DLD1 (cell line): Measurements from ENCODE around the gene GPR84.

Experiments used
- in situ Hi-C: cut with HindIII; loops from 2 replicates; pipeline ENCODE4 v1.10.0; 2017; ENCODE audit warnings: low sequenced_read_pairs

Gene GPR84

GRCh38 chr12:54375259-54375579 is 10.9 kb upstream of the GPR84 start:
- in situ Hi-C loops, result no loop called here

GRCh38 chr12:54374562-54375258 is 10.4 kb upstream of the GPR84 start:
- in situ Hi-C loops, result loop anchor here (25.0 kb wide), 1 partner anchor 162 kb away; no protein-coding TSS in a partner anchor

- in situ Hi-C loops, result loop anchor here (25.0 kb wide), 1 partner anchor 162 kb away; no protein-coding TSS in a partner anchor
Observed at GRCh38 chr12:54373649-54374561, 9.6 kb upstream of the GPR84 start.

GRCh38 chr12:54372113-54372806 is 8.0 kb upstream of the GPR84 start:
- in situ Hi-C loops, result loop anchor here (25.0 kb wide), 1 partner anchor 160 kb away; no protein-coding TSS in a partner anchor

- in situ Hi-C loops, result loop anchor here (25.0 kb wide), 1 partner anchor 159 kb away; no protein-coding TSS in a partner anchor
Observed at GRCh38 chr12:54371328-54372112, 7.2 kb upstream of the GPR84 start.

GRCh38 chr12:54370171-54370730 is 6.0 kb upstream of the GPR84 start:
- in situ Hi-C loops, result loop anchor here (25.0 kb wide), 1 partner anchor 158 kb away; no protein-coding TSS in a partner anchor

GRCh38 chr12:54369597-54370131 is 5.4 kb upstream of the GPR84 start:
- in situ Hi-C loops, result loop anchor here (25.0 kb wide), 1 partner anchor 157 kb away; no protein-coding TSS in a partner anchor

- in situ Hi-C loops, result loop anchor here (25.0 kb wide), 1 partner anchor 157 kb away; no protein-coding TSS in a partner anchor
Observed at GRCh38 chr12:54368709-54369596, 4.7 kb upstream of the GPR84 start.

- in situ Hi-C loops, result loop anchor here (25.0 kb wide), 1 partner anchor 156 kb away; no protein-coding TSS in a partner anchor
Observed at GRCh38 chr12:54368025-54368708, 3.9 kb upstream of the GPR84 start.

- in situ Hi-C loops, result loop anchor here (25.0 kb wide), 1 partner anchor 151 kb away; no protein-coding TSS in a partner anchor
Observed at GRCh38 chr12:54363618-54364017, 668 bp downstream of the GPR84 start.

- in situ Hi-C loops, result loop anchor here (25.0 kb wide), 1 partner anchor 151 kb away; no protein-coding TSS in a partner anchor
Observed at GRCh38 chr12:54363047-54363446, 1.2 kb downstream of the GPR84 start.

- in situ Hi-C loops, result loop anchor here (25.0 kb wide), 1 partner anchor 149 kb away; no protein-coding TSS in a partner anchor
Observed at GRCh38 chr12:54360717-54361456, 3.4 kb downstream of the GPR84 start.

- in situ Hi-C loops, result loop anchor here (25.0 kb wide), 1 partner anchor 148 kb away; no protein-coding TSS in a partner anchor
Observed at GRCh38 chr12:54359762-54360351, 4.4 kb downstream of the GPR84 start.

GRCh38 chr12:54358945-54359761 is 5.1 kb downstream of the GPR84 start:
- in situ Hi-C loops, result loop anchor here (25.0 kb wide), 1 partner anchor 147 kb away; no protein-coding TSS in a partner anchor

GRCh38 chr12:54358191-54358944 is 5.9 kb downstream of the GPR84 start:
- in situ Hi-C loops, result loop anchor here (25.0 kb wide), 1 partner anchor 146 kb away; no protein-coding TSS in a partner anchor
